Gastrocnemius medialis (tissue), 4 donors: ENCODE data around the gene EGR4.

ENCODE experiments used
- POLR2A ChIP-seq, 2 donors: fragments of 450-650 bp; IDR thresholded peaks; one replicate each; pipeline ENCODE4 v1.6.1; 2017; ENCODE audit warnings: antibody characterized with exemption in 2 of 2, mild to moderate bottlenecking in 2 of 2, moderate library complexity in 2 of 2
- TF ChIP-seq, protein P1 (sequence below), 5 experiments: fragments of 450-650 bp in 3 of 5; fragments of 200-600 bp in 2 of 5; sonication (generic) in 2 of 5; IDR thresholded peaks in 4 of 5; conservative IDR thresholded peaks in 1 of 5; 1 replicate in 4 of 5; 2 replicates in 1 of 5; pipeline ENCODE4 v1.5.1; 2016 to 2019; ENCODE audit warnings: antibody characterized with exemption in 5 of 5, mild to moderate bottlenecking in 3 of 5, moderate library complexity in 3 of 5

DNA sequence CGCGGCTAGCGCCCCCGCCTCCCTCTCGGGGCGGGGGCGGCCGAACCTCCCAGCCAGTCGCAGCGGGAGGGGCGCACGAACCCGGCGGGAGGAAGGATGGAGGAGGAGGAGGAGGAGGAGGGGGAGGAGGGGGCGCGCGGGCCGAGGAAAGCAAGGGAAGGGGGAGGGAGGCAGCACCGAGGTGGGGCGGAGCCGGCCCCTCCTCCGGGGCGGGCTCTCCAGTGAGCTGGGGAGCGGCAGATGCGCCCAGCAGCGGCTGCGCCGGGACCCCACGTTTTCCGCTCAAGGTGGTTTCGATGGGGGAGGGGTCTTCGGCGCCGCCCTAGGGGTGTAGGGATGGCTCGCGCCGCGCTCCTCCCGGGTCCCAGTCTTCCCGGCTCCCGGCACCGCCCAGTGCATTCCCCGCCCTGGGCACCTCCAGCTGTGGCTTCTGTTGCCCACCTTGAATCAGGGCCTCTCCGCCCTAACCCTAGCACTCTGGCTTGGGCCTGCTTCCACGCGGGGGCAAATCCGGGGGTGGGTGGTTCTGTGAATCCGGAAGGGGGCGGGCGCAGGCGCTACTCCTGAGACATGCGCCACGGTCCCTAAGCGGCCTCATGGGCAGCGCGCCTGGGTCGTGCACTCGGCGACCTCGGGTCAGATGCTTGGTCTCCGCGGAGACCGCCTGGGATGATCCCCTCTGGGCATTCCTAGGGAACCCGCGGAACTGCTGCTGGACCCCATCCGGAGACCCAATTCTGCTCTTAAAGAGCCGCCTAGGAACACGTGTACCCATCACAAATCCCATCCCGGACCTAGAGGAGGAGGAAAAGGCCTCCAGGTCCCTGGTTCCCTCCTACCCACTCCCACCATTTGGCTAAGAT, 8.8 kb downstream of the EGR4 start, which contains the start of gene FBXO41:
- TF ChIP-seq, protein P1, sequence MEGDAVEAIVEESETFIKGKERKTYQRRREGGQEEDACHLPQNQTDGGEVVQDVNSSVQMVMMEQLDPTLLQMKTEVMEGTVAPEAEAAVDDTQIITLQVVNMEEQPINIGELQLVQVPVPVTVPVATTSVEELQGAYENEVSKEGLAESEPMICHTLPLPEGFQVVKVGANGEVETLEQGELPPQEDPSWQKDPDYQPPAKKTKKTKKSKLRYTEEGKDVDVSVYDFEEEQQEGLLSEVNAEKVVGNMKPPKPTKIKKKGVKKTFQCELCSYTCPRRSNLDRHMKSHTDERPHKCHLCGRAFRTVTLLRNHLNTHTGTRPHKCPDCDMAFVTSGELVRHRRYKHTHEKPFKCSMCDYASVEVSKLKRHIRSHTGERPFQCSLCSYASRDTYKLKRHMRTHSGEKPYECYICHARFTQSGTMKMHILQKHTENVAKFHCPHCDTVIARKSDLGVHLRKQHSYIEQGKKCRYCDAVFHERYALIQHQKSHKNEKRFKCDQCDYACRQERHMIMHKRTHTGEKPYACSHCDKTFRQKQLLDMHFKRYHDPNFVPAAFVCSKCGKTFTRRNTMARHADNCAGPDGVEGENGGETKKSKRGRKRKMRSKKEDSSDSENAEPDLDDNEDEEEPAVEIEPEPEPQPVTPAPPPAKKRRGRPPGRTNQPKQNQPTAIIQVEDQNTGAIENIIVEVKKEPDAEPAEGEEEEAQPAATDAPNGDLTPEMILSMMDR (IDR thresholded peaks at IDR 0.05 in 4 of 5, conservative IDR thresholded peaks at IDR 0.05 in 1 of 5), result no peak
- no peak for TF ChIP-seq POLR2A (IDR thresholded peaks at IDR 0.05)
